Epithelial cell of proximal tubule (primary cell): ENCODE data around the gene HOXD4. TPM values are rescaled to one million over a fixed set of nuclear protein-coding genes. Genes with fewer than 3 reads are reported as not detected.

Source experiments
- DNase-seq: peaks from one replicate; pipeline ENCODE4 v3.0.0-alpha.2; 2011; ENCODE audit warnings: low read depth
- H3K4me3 ChIP-seq: 2 replicates; pipeline ENCODE4 v1.5.1; 2011; ENCODE audit warnings: low read depth, mild to moderate bottlenecking, low read length
- CTCF ChIP-seq: conservative IDR thresholded peaks from 2 replicates; pipeline ENCODE4 v1.5.1; 2012; ENCODE audit warnings: low read depth, mild to moderate bottlenecking, low read length
- total RNA-seq: library from RNA; depleted of rRNA; stranded (reverse); fragments of >200 nt; gene quantifications from 2 replicates; pipeline ENCODE4 v1.2.3, GENCODE V29; 2015

Gene HOXD4
- total RNA-seq, 1 donor from 2014 or later: 28.0 TPM

DNA sequence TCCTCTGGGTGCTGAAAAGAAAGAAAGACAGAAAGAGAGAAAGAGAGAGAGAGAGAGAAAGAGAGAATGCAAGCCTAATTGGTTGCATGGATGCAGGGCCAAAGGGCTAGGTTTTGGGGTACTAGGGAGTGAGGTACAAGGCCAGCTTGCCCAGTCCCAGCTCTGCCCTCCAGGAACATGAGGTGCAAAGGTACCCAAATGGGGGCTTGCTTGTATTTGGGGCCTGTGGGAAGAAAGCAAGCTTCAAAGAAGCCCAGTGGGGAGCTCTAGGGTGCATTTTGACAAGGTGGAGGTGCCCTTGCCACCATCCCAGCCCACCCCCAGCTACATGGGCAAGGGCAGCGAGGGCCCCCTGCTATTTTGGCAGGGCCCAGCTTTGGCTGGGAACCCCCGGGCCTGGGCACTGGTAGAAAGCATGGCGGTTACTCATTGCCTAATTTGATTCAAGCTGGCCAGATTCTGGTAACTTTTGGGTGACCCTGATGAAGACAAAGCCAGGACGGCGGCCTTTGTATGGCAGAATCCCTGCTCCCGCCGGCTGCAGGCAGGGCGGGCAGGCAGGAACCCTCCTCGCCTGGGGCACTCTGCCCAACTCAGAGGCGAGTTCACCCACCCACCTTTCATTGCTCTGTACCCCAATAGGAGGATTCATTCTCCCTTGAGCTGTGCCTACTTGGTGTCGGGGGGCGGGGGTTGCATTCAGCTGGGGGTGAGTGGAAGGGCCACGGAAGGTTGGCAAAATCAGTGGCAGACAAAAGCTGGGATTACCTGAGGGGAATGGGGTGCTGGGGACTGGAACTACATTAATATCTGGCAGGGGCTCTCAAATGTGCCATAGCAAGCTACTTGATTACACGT, 537 bp upstream of the HOXD4 start:
- no peak for TF ChIP-seq CTCF
- H3K4me3 ChIP-seq: peak overlapping the region; percentile 70

DNA sequence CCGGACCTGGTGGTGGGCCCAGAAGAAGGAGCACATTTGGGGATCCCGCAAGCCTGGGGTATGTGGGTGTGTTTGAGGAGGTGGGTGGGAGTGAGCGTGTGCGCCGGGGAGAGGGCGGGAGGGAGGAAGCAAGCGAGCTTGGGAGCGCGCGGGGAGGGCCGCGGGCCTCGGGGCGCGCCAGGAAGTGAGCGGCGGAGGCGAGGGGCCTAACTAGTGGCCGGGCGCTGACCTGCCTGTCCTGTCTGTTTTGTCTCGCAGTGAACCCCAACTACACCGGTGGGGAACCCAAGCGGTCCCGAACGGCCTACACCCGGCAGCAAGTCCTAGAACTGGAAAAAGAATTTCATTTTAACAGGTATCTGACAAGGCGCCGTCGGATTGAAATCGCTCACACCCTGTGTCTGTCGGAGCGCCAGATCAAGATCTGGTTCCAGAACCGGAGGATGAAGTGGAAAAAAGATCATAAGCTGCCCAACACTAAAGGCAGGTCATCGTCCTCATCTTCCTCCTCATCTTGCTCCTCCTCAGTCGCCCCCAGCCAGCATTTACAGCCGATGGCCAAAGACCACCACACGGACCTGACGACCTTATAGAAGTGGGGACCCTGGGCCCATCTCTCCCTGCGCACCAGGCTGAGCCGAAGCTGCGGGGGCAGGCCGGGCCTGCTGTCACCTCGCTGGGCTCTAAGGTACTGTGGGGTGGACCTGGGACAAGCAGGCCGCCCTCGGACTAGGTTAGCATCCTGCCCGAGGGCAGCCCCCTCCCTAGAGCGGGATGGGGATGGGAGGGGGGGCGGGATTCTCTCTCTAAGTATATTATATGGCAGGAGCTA, 1.2 kb downstream of the HOXD4 start:
- TF ChIP-seq CTCF: no peak
- H3K4me3 ChIP-seq: peak overlapping the region; percentile 70
- DNase-seq: no peak

More for the DNA sequence above, 537 bp upstream of the HOXD4 start:
- no peak for DNase-seq

GRCh38 chr2:176154576-176155252, 3.4 kb downstream of the HOXD4 start:
- TF ChIP-seq CTCF: no peak
- no peak for DNase-seq
- H3K4me3 ChIP-seq: peak overlapping the region; percentile 70

DNA sequence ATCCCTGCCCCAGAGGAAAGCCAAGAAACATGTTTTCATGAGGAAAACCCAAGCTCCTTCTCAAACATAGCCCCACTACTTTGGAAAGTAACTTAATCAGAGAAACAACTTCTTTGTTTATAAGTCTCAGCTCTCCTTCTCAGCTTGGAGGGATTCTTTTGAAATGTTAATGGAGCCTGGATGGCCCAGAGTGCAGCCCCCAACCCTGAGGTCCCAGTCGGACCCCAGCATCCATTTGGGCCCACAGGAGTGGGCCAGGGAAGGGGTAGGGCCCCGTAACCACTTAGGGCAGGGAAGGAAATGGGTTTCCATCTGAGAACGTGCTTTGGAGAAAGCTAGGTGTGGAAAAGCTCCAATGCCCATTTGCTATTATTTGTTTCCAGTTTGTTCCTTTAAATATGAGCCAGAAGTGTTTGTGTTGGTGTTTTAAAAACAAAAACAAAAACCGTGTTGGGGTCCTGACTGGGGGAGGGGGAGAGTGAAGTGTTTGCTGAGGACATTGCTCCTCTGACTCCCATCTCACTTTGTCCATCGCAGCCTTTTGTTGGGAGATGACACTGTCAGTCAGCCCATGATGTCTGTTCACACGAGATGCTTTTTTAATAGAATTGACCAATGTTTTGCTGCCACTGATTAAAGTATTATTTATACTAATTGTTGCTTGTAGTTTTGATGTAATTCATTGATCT, 4.2 kb downstream of the HOXD4 start:
- no peak for TF ChIP-seq CTCF
- DNase-seq: no peak
- peak overlapping the region; percentile 70 for H3K4me3 ChIP-seq

DNA sequence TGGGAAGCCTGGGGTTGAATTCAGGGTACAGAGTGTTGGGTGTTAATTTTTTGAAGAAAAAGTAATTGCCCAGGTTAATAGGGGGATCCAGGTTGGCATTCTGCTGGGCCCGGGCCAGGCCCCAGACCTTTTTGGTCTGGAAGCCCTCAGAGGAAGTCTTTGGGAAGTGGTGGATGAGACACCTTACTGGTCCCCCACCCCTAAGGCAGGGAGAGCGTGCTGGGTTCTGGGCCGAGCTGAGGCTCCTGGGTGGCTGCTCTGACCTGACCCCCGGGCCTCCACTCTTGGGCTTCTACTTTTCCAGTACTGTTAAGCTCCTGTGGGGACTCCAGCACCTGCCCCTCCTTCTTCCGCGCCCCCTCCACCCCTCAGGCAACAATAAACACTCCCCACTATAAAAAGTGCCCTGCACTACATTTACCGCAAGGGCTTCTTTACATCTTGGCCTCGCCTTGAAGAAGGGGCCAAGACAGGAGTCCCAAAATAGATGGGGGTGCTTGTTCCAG, 5.0 kb downstream of the HOXD4 start:
- peak overlapping the region; percentile 66 for H3K4me3 ChIP-seq
- TF ChIP-seq CTCF: no peak
- no peak for DNase-seq

GRCh38 chr2:176156807-176157498, 5.6 kb downstream of the HOXD4 start, which contains the start of gene HOXD3:
TSS of gene HOXD3 (plus strand) at chr2:176157307. CDS start at chr2:176169115, 11,808 bp downstream.
- H3K4me3 ChIP-seq: peak within 1 kb of the TSS; percentile 66
- TF ChIP-seq CTCF: no peak
- no peak for DNase-seq
